ENCODE data around the gene KCNJ9. TPM values are rescaled to one million over a fixed set of nuclear protein-coding genes. Genes with fewer than 3 reads are reported as not detected.

KCNJ9 gene
- polyA plus RNA-seq, 1 donor from 2014 or later = 8.0 TPM

DNA sequence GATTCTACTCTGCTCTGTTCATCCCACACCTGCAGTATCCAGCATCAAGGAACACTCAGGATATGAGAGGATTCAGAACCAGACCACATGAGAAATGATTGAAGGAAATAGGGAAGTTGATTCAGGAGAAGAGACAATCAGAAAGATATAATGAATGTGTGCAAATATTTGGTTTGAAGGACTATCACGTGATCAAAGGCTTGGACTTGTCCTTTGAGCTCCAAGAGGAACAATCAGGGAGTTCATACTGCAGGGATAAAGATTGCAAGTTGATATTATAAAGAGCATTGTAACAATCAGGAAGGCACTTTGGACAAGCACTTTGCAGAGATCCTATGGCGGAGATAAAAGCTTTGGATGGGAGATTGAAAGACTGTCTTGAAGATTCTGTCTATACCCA is 35.7 kb upstream of the KCNJ9 start:
- Histone ChIP-seq H2AFZ (ENCODE audit: low read depth, low read length) (no peak overlapping the region), H3K79me2 (replicated peaks; ENCODE audit: insufficient read depth, low read length) (no peaks in the 10 kb centered on the region), H4K20me1 (ENCODE audit: insufficient read depth) (no peaks in the 10 kb centered on the region), H3F3A (ENCODE audit: insufficient read depth, low read length, poor library complexity, severe bottlenecking) (no peaks in the 10 kb centered on the region), H3K36me3 (ENCODE audit: insufficient read depth, low read length) (no peaks in the 10 kb centered on the region), H3K9ac (ENCODE audit: low read length) (no peak overlapping the region), H3K9me3 (ENCODE audit: low read length) (no peaks in the 10 kb centered on the region), H3K27me3 (ENCODE audit: insufficient read depth, low read depth, low read length) (no peaks in the 10 kb centered on the region), H3K4me2 (ENCODE audit: low read length) (no peak overlapping the region), H3K27ac (ENCODE audit: low read length) (no peak overlapping the region), H3K4me3 (ENCODE audit: low read length) (no peak overlapping the region), H3K9me2 (ENCODE audit: insufficient read depth, low read length) (no peaks in the 10 kb centered on the region)
- TF ChIP-seq POLR2AphosphoS5 (IDR thresholded peaks at IDR 0.05) (no peak), MXI1 (conservative IDR thresholded peaks at IDR 0.05; ENCODE audit: poor library complexity, severe bottlenecking) (no peak), RAD21 (conservative IDR thresholded peaks at IDR 0.05) (no peak), EP300 (conservative IDR thresholded peaks at IDR 0.05; ENCODE audit: poor library complexity, severe bottlenecking) (no peak)

DNA sequence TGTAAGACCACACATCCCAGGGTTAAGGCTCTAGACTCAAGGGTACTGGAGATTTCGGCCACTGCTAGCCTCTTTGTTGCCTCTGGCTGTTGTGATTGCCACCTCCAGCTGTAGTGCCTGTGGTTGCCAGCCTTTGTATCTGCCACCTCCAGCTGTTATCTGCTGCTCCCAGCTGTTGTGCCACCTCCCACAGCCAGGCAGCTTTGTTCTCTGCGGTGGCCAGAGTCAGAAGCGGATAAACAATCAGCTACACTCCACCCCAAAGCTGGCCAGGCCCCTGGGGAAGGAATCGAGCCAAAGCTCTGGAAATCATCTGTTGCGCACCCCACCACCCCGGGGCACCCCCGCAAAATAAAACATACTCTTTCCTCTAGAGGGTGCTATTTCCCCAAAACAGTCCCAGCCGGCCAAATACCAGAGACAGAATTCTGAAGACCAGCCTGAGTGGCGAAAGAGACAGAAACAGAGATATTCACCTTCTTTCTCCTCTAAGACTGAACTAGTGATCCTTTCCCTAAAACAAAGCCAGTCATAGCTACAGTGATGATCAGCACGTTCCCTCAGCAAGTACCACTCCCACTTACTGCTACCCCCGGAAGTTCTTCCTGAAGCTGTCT is 34.7 kb upstream of the KCNJ9 start:
- TF ChIP-seq, protein P1, sequence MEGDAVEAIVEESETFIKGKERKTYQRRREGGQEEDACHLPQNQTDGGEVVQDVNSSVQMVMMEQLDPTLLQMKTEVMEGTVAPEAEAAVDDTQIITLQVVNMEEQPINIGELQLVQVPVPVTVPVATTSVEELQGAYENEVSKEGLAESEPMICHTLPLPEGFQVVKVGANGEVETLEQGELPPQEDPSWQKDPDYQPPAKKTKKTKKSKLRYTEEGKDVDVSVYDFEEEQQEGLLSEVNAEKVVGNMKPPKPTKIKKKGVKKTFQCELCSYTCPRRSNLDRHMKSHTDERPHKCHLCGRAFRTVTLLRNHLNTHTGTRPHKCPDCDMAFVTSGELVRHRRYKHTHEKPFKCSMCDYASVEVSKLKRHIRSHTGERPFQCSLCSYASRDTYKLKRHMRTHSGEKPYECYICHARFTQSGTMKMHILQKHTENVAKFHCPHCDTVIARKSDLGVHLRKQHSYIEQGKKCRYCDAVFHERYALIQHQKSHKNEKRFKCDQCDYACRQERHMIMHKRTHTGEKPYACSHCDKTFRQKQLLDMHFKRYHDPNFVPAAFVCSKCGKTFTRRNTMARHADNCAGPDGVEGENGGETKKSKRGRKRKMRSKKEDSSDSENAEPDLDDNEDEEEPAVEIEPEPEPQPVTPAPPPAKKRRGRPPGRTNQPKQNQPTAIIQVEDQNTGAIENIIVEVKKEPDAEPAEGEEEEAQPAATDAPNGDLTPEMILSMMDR (IDR thresholded peaks at IDR 0.05; ENCODE audit: poor library complexity, severe bottlenecking) = peak; percentile 31
- no peak for TF ChIP-seq SMC3 (conservative IDR thresholded peaks at IDR 0.05; ENCODE audit: poor library complexity)
- no peaks in the 10 kb centered on the region for H3K36me3 ChIP-seq (ENCODE audit: insufficient read depth, low read length)
- no peaks in the 10 kb centered on the region for H3K9me3 ChIP-seq (ENCODE audit: low read length)
- H3K27ac ChIP-seq (ENCODE audit: low read length) = no peak overlapping the region
- H2AFZ ChIP-seq (ENCODE audit: low read depth, low read length) = no peak overlapping the region
- no peaks in the 10 kb centered on the region for H3F3A ChIP-seq (ENCODE audit: insufficient read depth, low read length, poor library complexity, severe bottlenecking)
- no peaks in the 10 kb centered on the region for H4K20me1 ChIP-seq (ENCODE audit: insufficient read depth)
- H3K4me3 ChIP-seq (ENCODE audit: low read length) = no peak overlapping the region
- no peaks in the 10 kb centered on the region for H3K79me2 ChIP-seq (replicated peaks; ENCODE audit: insufficient read depth, low read length)
- H3K27me3 ChIP-seq (ENCODE audit: insufficient read depth, low read depth, low read length) = no peaks in the 10 kb centered on the region
- H3K9ac ChIP-seq (ENCODE audit: low read length) = no peak overlapping the region
- no peaks in the 10 kb centered on the region for H3K9me2 ChIP-seq (ENCODE audit: insufficient read depth, low read length)
- no peak overlapping the region for H3K4me2 ChIP-seq (ENCODE audit: low read length)

DNA sequence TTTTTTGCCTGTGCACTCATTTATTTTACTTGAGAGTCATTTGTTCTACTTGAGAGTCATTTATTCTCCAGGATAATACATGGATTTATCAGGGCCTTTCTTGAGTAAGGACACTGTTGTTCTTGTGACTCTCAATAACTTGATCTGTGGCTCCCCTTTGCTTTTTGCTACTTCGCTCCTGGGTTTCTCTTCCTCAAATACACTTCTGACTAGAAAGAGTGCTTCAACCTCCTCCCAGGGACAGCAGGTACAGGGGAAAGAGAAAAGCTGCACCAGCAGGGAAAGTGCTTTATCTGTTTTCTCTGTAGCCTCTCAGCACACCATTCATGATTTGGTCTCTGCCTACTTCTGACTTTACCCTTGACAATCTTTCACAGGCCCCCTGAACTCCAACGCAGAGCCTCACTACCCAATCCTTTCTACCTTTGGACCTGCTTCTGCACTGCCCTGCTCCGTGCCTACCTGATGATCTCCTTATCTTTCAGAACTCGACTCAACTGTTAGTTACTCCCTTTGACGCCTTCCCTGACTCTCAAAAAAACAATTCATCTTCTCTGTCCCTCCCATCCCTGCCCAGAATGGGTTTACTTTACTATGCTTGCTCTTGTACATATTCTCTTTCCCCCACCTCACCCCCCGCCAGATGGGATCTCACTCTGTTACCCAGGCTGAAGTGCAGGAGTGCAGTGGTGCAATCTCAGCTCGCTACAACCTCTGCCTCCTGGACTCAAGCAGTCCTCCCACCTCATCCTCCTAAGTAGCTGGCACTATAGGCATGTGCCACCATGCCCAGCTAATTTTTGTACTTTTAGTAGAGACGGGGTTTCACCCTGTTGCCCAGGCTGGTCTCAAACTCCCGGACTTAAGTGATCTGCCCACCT is 34.0 kb upstream of the KCNJ9 start:
- Histone ChIP-seq H3F3A (ENCODE audit: insufficient read depth, low read length, poor library complexity, severe bottlenecking) (no peaks in the 10 kb centered on the region), H3K79me2 (replicated peaks; ENCODE audit: insufficient read depth, low read length) (no peaks in the 10 kb centered on the region), H3K36me3 (ENCODE audit: insufficient read depth, low read length) (no peaks in the 10 kb centered on the region), H3K27me3 (ENCODE audit: insufficient read depth, low read depth, low read length) (no peaks in the 10 kb centered on the region), H4K20me1 (ENCODE audit: insufficient read depth) (no peaks in the 10 kb centered on the region), H3K9ac (ENCODE audit: low read length) (no peak overlapping the region), H3K4me3 (ENCODE audit: low read length) (no peak overlapping the region), H3K9me2 (ENCODE audit: insufficient read depth, low read length) (no peaks in the 10 kb centered on the region), H3K4me2 (ENCODE audit: low read length) (no peak overlapping the region), H3K27ac (ENCODE audit: low read length) (no peak overlapping the region), H3K9me3 (ENCODE audit: low read length) (no peaks in the 10 kb centered on the region), H2AFZ (ENCODE audit: low read depth, low read length) (no peak overlapping the region)
- TF ChIP-seq SMC3 (conservative IDR thresholded peaks at IDR 0.05; ENCODE audit: poor library complexity) (no peak), TAF1 (IDR thresholded peaks at IDR 0.05; ENCODE audit: low read depth) (no peak), RAD21 (conservative IDR thresholded peaks at IDR 0.05) (no peak), MXI1 (conservative IDR thresholded peaks at IDR 0.05; ENCODE audit: poor library complexity, severe bottlenecking) (no peak), EP300 (conservative IDR thresholded peaks at IDR 0.05; ENCODE audit: poor library complexity, severe bottlenecking) (no peak), EZH2 (IDR thresholded peaks at IDR 0.05; ENCODE audit: borderline replicate concordance, insufficient read depth, low read length, poor library complexity, severe bottlenecking) (no peak), POLR2AphosphoS5 (IDR thresholded peaks at IDR 0.05) (no peak)
- TF ChIP-seq, protein P2, sequence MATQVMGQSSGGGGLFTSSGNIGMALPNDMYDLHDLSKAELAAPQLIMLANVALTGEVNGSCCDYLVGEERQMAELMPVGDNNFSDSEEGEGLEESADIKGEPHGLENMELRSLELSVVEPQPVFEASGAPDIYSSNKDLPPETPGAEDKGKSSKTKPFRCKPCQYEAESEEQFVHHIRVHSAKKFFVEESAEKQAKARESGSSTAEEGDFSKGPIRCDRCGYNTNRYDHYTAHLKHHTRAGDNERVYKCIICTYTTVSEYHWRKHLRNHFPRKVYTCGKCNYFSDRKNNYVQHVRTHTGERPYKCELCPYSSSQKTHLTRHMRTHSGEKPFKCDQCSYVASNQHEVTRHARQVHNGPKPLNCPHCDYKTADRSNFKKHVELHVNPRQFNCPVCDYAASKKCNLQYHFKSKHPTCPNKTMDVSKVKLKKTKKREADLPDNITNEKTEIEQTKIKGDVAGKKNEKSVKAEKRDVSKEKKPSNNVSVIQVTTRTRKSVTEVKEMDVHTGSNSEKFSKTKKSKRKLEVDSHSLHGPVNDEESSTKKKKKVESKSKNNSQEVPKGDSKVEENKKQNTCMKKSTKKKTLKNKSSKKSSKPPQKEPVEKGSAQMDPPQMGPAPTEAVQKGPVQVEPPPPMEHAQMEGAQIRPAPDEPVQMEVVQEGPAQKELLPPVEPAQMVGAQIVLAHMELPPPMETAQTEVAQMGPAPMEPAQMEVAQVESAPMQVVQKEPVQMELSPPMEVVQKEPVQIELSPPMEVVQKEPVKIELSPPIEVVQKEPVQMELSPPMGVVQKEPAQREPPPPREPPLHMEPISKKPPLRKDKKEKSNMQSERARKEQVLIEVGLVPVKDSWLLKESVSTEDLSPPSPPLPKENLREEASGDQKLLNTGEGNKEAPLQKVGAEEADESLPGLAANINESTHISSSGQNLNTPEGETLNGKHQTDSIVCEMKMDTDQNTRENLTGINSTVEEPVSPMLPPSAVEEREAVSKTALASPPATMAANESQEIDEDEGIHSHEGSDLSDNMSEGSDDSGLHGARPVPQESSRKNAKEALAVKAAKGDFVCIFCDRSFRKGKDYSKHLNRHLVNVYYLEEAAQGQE (IDR thresholded peaks at IDR 0.05; ENCODE audit: borderline replicate concordance) = no peak
- TF ChIP-seq, protein P1 (IDR thresholded peaks at IDR 0.05; ENCODE audit: poor library complexity, severe bottlenecking) = no peak

Measured in neural cell (in vitro differentiated cells).